ENCODE measurements around the gene GPR108.

GRCh38 chr19:6716610-6716970, 20.8 kb downstream of the GPR108 start:
- TF ChIP-seq CTCF (conservative IDR thresholded peaks at IDR 0.05; ENCODE audit: low read length) (no peak), EZH2phosphoT487 (IDR thresholded peaks at IDR 0.05; ENCODE audit: borderline replicate concordance) (no peak)
